ENCODE data around the gene CCDC39. TPM values are rescaled to one million over a fixed set of nuclear protein-coding genes. Genes with fewer than 3 reads are reported as not detected.

CCDC39 gene
- total RNA-seq, 1 experiment from 2014 or later, result 0.79 TPM

DNA sequence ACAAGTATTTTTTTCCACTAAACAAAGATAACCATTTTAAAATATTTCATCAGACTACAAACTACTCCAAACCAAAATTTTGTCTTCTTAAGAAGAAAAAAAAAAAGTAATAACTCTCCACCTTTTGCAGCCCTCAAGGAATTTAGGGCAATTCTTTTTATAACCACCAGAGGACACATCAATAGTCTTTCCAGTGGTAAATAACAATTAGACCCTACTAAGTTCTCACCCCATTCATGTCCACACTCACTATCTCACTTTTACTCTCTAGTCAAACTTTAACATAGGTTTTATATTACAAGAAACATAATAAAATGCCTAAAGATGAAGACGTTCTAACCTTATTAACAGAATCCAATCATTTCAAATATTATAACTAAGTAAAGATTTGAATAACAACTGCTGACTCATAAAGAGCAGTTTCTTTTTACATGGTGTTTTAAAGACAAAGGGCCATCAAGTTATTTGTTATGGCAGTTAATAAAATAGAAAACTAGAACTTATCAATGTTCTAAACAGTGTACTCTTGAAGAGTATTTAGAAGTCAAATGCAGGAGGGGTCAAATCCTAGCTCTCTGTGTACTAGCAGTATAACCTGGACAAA lies 33.0 kb downstream of the CCDC39 start:
- no CpG with 5 or more reads among the region's 1 CpG for WGBS (ENCODE audit: extremely low coverage, insufficient read length, low lambda C conversion rate)
- no peak overlapping the region for H2BK12ac ChIP-seq (ENCODE audit: insufficient read length, low read depth, low read length)

More for the DNA sequence above, 33.0 kb downstream of the CCDC39 start:
- DNase-seq, result no peak
- no peaks in the 10 kb centered on the region for H3K9me3 ChIP-seq (ENCODE audit: control insufficient read depth, low read depth, low read length)
- H2BK15ac ChIP-seq (ENCODE audit: low read depth, low read length), result no peak overlapping the region
- no peaks in the 10 kb centered on the region for H3K27me3 ChIP-seq (ENCODE audit: insufficient read depth, low read length)
- H3K4me1 ChIP-seq (ENCODE audit: insufficient read depth, low read length), result no peaks in the 10 kb centered on the region
- Mint-ChIP-seq H3K27ac (no peak overlapping the region), H3K9me3 (no peaks in the 10 kb centered on the region), H3K27me3 (ENCODE audit: low read depth) (no peaks in the 10 kb centered on the region), H3K36me3 (ENCODE audit: insufficient read depth in 1 of 3, low read depth in 3 of 3) (no peaks in the 10 kb centered on the region), H3K4me1 (0 out of 4 replicates have a peak, but pooled peaks cover 0 to 2% of the 10 kb centered on the region in 2 experiments), H3K4me3 (no peak overlapping the region)
- H2AFZ ChIP-seq (ENCODE audit: low read length), result no peak overlapping the region
- H4K20me1 ChIP-seq (ENCODE audit: control insufficient read depth, insufficient read depth, insufficient read length), result no peaks in the 10 kb centered on the region
- H3T11ph ChIP-seq (ENCODE audit: low read length), result no peak overlapping the region
- H3K4ac ChIP-seq (ENCODE audit: low read depth, low read length), result no peak overlapping the region
- H3K23ac ChIP-seq (ENCODE audit: insufficient read length, low read depth, low read length), result no peak overlapping the region
- no peak overlapping the region for H2AK5ac ChIP-seq (ENCODE audit: insufficient read length, low read length)
- no peak overlapping the region for H4K5ac ChIP-seq (ENCODE audit: insufficient read length, low read depth, low read length)
- H3K79me2 ChIP-seq (ENCODE audit: insufficient read depth, low read length), result no peaks in the 10 kb centered on the region
- H3K23me2 ChIP-seq (ENCODE audit: insufficient read length, low read depth, low read length, poor library complexity, severe bottlenecking), result no peaks in the 10 kb centered on the region
- H3K9ac ChIP-seq (ENCODE audit: extremely low read depth, insufficient read length, low read length), result no peak overlapping the region
- no peak overlapping the region for H2BK20ac ChIP-seq (ENCODE audit: low read depth, low read length, poor library complexity, severe bottlenecking)
- no peak overlapping the region for H2BK5ac ChIP-seq (ENCODE audit: insufficient read length, low read length)
- H3K14ac ChIP-seq (ENCODE audit: insufficient read depth, low read length), result no peak overlapping the region
- H2BK120ac ChIP-seq (ENCODE audit: low read depth, low read length, poor library complexity, severe bottlenecking), result no peak overlapping the region
- H3K79me1 ChIP-seq (ENCODE audit: insufficient read depth, low read depth, low read length, poor library complexity, severe bottlenecking), result no peaks in the 10 kb centered on the region
- TF ChIP-seq, protein P1, sequence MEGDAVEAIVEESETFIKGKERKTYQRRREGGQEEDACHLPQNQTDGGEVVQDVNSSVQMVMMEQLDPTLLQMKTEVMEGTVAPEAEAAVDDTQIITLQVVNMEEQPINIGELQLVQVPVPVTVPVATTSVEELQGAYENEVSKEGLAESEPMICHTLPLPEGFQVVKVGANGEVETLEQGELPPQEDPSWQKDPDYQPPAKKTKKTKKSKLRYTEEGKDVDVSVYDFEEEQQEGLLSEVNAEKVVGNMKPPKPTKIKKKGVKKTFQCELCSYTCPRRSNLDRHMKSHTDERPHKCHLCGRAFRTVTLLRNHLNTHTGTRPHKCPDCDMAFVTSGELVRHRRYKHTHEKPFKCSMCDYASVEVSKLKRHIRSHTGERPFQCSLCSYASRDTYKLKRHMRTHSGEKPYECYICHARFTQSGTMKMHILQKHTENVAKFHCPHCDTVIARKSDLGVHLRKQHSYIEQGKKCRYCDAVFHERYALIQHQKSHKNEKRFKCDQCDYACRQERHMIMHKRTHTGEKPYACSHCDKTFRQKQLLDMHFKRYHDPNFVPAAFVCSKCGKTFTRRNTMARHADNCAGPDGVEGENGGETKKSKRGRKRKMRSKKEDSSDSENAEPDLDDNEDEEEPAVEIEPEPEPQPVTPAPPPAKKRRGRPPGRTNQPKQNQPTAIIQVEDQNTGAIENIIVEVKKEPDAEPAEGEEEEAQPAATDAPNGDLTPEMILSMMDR (conservative IDR thresholded peaks at IDR 0.05), result peak; percentile 66
- no peak overlapping the region for H3K4me2 ChIP-seq (ENCODE audit: insufficient read depth, insufficient read length, low read length)
- H4K8ac ChIP-seq (replicated peaks; ENCODE audit: insufficient read length, low read depth, low read length), result no peak overlapping the region
- H3K18ac ChIP-seq (ENCODE audit: insufficient read length, low read depth, low read length), result no peak overlapping the region
- H3K56ac ChIP-seq (ENCODE audit: insufficient read length, low read depth, low read length), result no peak overlapping the region
- H3K27ac ChIP-seq (ENCODE audit: insufficient read length, low read depth, low read length), result no peak overlapping the region
- H4K91ac ChIP-seq (ENCODE audit: insufficient read length, low read depth, low read length), result no peak overlapping the region

All from H9 (cell line).